ENCODE measurements around the gene KRT4.
"Not testable (repeated sequence)": the region's sequence is repeated elsewhere in the genome, so short reads cannot be mapped to it uniquely, and the experiment has no call there.

- not testable (repeated sequence) for TF ChIP-seq POLR2A (IDR thresholded peaks at IDR 0.05; ENCODE audit: low read length); GATA1 (IDR thresholded peaks at IDR 0.05; ENCODE audit: low read depth, low read length)
Observed at GRCh38 chr12:52856077-52856476, 42.2 kb upstream of the KRT4 start.

Measured in erythroblast (primary cell).